Measurements from ENCODE around the gene PPP2R2C. TPM values are rescaled to one million over a fixed set of nuclear protein-coding genes. Genes with fewer than 3 reads are reported as not detected.

Gene PPP2R2C
- total and polyA plus RNA-seq, 2 experiments from 2014 or later: 1.3 to 9.2 TPM

DNA sequence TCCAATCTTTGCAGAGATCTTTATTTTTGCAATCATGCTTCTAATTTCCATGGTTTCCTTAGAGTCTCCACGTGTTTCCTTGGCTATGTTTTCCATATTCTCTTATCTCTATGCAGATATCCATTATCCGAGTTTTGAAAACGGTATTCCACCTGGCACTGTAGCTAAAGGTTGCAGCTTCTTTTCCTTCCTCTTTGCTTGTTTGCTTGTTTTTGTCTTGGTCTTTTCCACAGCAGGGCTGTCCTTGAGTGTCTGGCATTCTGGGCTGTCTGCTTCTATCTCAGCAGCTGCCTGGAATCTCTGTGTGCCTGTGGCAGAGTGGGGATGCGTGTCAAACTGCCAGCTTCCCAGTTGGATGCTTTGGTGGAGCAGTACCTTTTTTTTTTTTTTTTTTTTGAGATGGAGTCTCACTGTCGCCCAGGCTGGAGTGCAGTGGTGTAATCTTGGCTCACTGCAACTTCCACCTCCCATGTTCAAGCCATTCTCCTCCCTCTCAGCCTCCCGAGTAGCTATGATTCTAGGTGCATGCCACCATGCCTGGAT is 155.9 kb downstream of the PPP2R2C start:
- no peaks in the 10 kb centered on the region for H3K27me3 ChIP-seq (ENCODE audit: insufficient read depth)
- H3K9me3 Mint-ChIP-seq: peaks cover 3% of the 10 kb centered on the region; the same call in 1 of the 3 replicates
- no peaks in the 10 kb centered on the region for H3K4me1 Mint-ChIP-seq
- no peaks in the 10 kb centered on the region for H3F3A ChIP-seq (replicated peaks; ENCODE audit: low read depth)
- no peaks in the 10 kb centered on the region for H3K4me1 ChIP-seq (ENCODE audit: insufficient read depth)
- no peak overlapping the region for H2AFZ ChIP-seq
- H3K27ac ChIP-seq (ENCODE audit: low read depth): no peak overlapping the region
- H3K9me2 ChIP-seq (ENCODE audit: insufficient read depth): no peaks in the 10 kb centered on the region
- H3K4me2 ChIP-seq: no peak overlapping the region
- H3K27me3 Mint-ChIP-seq (ENCODE audit: insufficient read depth, low read depth, poor library complexity): peaks cover 12% of the 10 kb centered on the region
- no peak overlapping the region for H3K4me3 Mint-ChIP-seq
- no peaks in the 10 kb centered on the region for H3K36me3 ChIP-seq (ENCODE audit: insufficient read depth)
- H4K20me1 ChIP-seq (replicated peaks; ENCODE audit: insufficient read depth): no peaks in the 10 kb centered on the region
- no peaks in the 10 kb centered on the region for H3K79me2 ChIP-seq (replicated peaks; ENCODE audit: insufficient read depth)
- no peak overlapping the region for H3K4me3 ChIP-seq
- ATAC-seq (no peak), DNase-seq (ENCODE audit: low spot score) (no peak)
- H3K36me3 Mint-ChIP-seq (ENCODE audit: low read depth): no peaks in the 10 kb centered on the region
- no peak overlapping the region for H3K27ac Mint-ChIP-seq
- TF ChIP-seq, protein P1, sequence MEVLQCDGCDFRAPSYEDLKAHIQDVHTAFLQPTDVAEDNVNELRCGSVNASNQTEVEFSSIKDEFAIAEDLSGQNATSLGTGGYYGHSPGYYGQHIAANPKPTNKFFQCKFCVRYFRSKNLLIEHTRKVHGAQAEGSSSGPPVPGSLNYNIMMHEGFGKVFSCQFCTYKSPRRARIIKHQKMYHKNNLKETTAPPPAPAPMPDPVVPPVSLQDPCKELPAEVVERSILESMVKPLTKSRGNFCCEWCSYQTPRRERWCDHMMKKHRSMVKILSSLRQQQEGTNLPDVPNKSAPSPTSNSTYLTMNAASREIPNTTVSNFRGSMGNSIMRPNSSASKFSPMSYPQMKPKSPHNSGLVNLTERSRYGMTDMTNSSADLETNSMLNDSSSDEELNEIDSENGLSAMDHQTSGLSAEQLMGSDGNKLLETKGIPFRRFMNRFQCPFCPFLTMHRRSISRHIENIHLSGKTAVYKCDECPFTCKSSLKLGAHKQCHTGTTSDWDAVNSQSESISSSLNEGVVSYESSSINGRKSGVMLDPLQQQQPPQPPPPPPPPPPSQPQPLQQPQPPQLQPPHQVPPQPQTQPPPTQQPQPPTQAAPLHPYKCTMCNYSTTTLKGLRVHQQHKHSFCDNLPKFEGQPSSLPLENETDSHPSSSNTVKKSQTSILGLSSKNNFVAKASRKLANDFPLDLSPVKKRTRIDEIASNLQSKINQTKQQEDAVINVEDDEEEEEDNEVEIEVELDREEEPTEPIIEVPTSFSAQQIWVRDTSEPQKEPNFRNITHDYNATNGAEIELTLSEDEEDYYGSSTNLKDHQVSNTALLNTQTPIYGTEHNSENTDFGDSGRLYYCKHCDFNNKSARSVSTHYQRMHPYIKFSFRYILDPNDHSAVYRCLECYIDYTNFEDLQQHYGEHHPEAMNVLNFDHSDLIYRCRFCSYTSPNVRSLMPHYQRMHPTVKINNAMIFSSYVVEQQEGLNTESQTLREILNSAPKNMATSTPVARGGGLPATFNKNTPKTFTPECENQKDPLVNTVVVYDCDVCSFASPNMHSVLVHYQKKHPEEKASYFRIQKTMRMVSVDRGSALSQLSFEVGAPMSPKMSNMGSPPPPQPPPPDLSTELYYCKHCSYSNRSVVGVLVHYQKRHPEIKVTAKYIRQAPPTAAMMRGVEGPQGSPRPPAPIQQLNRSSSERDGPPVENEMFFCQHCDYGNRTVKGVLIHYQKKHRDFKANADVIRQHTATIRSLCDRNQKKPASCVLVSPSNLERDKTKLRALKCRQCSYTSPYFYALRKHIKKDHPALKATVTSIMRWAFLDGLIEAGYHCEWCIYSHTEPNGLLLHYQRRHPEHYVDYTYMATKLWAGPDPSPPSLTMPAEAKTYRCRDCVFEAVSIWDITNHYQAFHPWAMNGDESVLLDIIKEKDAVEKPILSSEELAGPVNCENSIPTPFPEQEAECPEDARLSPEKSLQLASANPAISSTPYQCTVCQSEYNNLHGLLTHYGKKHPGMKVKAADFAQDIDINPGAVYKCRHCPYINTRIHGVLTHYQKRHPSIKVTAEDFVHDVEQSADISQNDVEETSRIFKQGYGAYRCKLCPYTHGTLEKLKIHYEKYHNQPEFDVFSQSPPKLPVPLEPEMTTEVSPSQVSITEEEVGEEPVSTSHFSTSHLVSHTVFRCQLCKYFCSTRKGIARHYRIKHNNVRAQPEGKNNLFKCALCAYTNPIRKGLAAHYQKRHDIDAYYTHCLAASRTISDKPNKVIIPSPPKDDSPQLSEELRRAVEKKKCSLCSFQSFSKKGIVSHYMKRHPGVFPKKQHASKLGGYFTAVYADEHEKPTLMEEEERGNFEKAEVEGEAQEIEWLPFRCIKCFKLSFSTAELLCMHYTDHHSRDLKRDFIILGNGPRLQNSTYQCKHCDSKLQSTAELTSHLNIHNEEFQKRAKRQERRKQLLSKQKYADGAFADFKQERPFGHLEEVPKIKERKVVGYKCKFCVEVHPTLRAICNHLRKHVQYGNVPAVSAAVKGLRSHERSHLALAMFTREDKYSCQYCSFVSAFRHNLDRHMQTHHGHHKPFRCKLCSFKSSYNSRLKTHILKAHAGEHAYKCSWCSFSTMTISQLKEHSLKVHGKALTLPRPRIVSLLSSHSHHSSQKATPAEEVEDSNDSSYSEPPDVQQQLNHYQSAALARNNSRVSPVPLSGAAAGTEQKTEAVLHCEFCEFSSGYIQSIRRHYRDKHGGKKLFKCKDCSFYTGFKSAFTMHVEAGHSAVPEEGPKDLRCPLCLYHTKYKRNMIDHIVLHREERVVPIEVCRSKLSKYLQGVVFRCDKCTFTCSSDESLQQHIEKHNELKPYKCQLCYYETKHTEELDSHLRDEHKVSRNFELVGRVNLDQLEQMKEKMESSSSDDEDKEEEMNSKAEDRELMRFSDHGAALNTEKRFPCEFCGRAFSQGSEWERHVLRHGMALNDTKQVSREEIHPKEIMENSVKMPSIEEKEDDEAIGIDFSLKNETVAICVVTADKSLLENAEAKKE (CRISPR knock-in tag; IDR thresholded peaks at IDR 0.05): no peak
- TF ChIP-seq ZNF331 (CRISPR knock-in tag; IDR thresholded peaks at IDR 0.05; ENCODE audit: low read depth) (no peak), STAT1 (IDR thresholded peaks at IDR 0.05; ENCODE audit: unreplicated experiment) (no peak), NANOG (IDR thresholded peaks at IDR 0.05; ENCODE audit: borderline replicate concordance) (no peak), EZH2 (IDR thresholded peaks at IDR 0.05; ENCODE audit: low read depth, unreplicated experiment) (no peak), EZH2phosphoT487 (IDR thresholded peaks at IDR 0.05; ENCODE audit: unreplicated experiment) (no peak), CREB1 (CRISPR knock-in tag; IDR thresholded peaks at IDR 0.05; ENCODE audit: low read depth) (no peak), ZNF114 (CRISPR knock-in tag; IDR thresholded peaks at IDR 0.05) (no peak)
- TF ChIP-seq, protein P2, sequence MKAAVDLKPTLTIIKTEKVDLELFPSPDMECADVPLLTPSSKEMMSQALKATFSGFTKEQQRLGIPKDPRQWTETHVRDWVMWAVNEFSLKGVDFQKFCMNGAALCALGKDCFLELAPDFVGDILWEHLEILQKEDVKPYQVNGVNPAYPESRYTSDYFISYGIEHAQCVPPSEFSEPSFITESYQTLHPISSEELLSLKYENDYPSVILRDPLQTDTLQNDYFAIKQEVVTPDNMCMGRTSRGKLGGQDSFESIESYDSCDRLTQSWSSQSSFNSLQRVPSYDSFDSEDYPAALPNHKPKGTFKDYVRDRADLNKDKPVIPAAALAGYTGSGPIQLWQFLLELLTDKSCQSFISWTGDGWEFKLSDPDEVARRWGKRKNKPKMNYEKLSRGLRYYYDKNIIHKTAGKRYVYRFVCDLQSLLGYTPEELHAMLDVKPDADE (IDR thresholded peaks at IDR 0.05): no peak
- TF ChIP-seq, protein P3, sequence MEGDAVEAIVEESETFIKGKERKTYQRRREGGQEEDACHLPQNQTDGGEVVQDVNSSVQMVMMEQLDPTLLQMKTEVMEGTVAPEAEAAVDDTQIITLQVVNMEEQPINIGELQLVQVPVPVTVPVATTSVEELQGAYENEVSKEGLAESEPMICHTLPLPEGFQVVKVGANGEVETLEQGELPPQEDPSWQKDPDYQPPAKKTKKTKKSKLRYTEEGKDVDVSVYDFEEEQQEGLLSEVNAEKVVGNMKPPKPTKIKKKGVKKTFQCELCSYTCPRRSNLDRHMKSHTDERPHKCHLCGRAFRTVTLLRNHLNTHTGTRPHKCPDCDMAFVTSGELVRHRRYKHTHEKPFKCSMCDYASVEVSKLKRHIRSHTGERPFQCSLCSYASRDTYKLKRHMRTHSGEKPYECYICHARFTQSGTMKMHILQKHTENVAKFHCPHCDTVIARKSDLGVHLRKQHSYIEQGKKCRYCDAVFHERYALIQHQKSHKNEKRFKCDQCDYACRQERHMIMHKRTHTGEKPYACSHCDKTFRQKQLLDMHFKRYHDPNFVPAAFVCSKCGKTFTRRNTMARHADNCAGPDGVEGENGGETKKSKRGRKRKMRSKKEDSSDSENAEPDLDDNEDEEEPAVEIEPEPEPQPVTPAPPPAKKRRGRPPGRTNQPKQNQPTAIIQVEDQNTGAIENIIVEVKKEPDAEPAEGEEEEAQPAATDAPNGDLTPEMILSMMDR (conservative IDR thresholded peaks at IDR 0.05; ENCODE audit: low read depth in 2 of 2): no peak
- TF ChIP-seq, protein P4, sequence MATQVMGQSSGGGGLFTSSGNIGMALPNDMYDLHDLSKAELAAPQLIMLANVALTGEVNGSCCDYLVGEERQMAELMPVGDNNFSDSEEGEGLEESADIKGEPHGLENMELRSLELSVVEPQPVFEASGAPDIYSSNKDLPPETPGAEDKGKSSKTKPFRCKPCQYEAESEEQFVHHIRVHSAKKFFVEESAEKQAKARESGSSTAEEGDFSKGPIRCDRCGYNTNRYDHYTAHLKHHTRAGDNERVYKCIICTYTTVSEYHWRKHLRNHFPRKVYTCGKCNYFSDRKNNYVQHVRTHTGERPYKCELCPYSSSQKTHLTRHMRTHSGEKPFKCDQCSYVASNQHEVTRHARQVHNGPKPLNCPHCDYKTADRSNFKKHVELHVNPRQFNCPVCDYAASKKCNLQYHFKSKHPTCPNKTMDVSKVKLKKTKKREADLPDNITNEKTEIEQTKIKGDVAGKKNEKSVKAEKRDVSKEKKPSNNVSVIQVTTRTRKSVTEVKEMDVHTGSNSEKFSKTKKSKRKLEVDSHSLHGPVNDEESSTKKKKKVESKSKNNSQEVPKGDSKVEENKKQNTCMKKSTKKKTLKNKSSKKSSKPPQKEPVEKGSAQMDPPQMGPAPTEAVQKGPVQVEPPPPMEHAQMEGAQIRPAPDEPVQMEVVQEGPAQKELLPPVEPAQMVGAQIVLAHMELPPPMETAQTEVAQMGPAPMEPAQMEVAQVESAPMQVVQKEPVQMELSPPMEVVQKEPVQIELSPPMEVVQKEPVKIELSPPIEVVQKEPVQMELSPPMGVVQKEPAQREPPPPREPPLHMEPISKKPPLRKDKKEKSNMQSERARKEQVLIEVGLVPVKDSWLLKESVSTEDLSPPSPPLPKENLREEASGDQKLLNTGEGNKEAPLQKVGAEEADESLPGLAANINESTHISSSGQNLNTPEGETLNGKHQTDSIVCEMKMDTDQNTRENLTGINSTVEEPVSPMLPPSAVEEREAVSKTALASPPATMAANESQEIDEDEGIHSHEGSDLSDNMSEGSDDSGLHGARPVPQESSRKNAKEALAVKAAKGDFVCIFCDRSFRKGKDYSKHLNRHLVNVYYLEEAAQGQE (IDR thresholded peaks at IDR 0.05; ENCODE audit: unreplicated experiment): no peak

Data from GM23338 (cell line).